RWPE1 (cell line): Measurements from ENCODE around the gene ANKRD33B.

Experiments
- CTCF ChIA-PET: fragments of 350-600 bp; sonication (Branson Sonifier 250); formaldehyde crosslinking; extraction: SDS; loops from one replicate; lab custom pipeline; 2021; lab: Yijun Ruan, JAX
- POLR2A ChIA-PET: fragments of 400-600 bp; formaldehyde crosslinking; extraction: SDS; loops from one replicate; lab custom pipeline; 2020; ENCODE audit warnings: antibody characterized with exemption; ENCODE audit not compliant: low non-redundant PET; lab: Yijun Ruan, JAX
- DNase-seq: peaks from one replicate; pipeline ENCODE4 v3.0.0; 2012; ENCODE audit warnings: low spot score
- H3K27ac ChIP-seq: fragments of 450-650 bp; 2 replicates; pipeline ENCODE4 v1.5.1; 2017
- TF ChIP-seq, protein P1 (sequence below): fragments of 450-650 bp; conservative IDR thresholded peaks from 2 replicates; pipeline ENCODE4 v1.5.1; 2017; ENCODE audit warnings: low read depth, mild to moderate bottlenecking

The ANKRD33B gene

DNA sequence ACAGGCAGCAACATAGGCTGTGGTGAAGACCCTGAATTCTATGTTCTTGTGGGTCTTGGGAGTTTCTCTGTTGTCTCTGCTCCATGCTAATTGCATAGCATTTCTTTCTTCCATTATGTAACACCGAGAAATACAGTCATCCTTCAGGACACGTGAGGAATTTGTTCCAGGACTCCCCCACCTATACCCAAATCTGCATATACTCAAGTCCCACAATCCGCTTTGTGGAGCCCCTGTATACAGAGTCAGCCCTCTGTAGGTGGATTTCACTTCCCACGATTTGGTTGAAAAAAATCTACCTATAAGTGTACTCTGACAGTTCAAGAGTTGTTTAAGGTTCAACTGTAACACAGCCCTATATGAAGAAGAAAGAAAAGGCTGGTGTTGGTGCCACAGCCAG, 22.1 kb downstream of the ANKRD33B start:
- POLR2A ChIA-PET = no interaction called here
- DNase-seq = no peak
- TF ChIP-seq, protein P1, sequence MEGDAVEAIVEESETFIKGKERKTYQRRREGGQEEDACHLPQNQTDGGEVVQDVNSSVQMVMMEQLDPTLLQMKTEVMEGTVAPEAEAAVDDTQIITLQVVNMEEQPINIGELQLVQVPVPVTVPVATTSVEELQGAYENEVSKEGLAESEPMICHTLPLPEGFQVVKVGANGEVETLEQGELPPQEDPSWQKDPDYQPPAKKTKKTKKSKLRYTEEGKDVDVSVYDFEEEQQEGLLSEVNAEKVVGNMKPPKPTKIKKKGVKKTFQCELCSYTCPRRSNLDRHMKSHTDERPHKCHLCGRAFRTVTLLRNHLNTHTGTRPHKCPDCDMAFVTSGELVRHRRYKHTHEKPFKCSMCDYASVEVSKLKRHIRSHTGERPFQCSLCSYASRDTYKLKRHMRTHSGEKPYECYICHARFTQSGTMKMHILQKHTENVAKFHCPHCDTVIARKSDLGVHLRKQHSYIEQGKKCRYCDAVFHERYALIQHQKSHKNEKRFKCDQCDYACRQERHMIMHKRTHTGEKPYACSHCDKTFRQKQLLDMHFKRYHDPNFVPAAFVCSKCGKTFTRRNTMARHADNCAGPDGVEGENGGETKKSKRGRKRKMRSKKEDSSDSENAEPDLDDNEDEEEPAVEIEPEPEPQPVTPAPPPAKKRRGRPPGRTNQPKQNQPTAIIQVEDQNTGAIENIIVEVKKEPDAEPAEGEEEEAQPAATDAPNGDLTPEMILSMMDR = no peak
- H3K27ac ChIP-seq = no peak overlapping the region
- CTCF ChIA-PET = no interaction called here

- POLR2A ChIA-PET = no interaction called here
- H3K27ac ChIP-seq = no peak overlapping the region
- CTCF ChIA-PET = interaction anchor here (0.7 kb wide), 1 partner anchor 41 kb away, joined by 3 read pairs; no protein-coding TSS in a partner anchor
- no peak for DNase-seq
- TF ChIP-seq, protein P1 = no peak
These were observed 22.7 kb downstream of the ANKRD33B start for GRCh38 chr5:10586555-10586954.

DNA sequence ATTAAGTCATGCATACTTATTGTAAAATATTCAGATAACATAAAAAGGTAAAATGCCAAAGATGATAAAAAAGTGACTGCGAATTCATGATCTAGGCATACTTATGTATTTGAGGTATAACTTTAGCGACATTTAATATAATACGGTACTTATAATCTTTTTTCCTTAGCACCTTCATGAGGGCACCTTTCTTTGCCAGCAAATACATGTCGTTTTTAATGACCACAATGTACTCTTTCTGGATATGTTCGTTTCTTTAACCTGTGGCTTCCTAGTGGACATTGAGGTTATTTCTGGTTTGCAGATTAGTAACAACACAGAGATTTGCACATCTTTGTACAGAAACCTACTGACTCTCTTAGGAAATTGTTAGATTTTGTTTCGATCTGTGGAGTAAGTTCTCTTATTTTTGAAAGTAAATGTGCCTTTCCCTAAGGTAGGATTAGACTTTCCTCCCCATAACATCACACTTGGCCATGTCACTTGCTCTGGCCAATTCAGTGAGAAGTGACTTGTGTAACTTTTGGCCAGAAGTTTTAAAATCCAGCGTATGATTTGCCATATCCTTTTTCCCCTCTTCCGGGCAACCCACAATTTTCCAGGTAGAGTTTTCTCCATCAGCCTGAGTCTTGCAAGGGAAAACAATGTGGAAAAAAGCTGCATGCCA, 24.4 kb downstream of the ANKRD33B start:
- ChIA-PET POLR2A (no interaction called here), CTCF (no interaction called here)
- DNase-seq = no peak
- no peak overlapping the region for H3K27ac ChIP-seq
- TF ChIP-seq, protein P1 = no peak

DNA sequence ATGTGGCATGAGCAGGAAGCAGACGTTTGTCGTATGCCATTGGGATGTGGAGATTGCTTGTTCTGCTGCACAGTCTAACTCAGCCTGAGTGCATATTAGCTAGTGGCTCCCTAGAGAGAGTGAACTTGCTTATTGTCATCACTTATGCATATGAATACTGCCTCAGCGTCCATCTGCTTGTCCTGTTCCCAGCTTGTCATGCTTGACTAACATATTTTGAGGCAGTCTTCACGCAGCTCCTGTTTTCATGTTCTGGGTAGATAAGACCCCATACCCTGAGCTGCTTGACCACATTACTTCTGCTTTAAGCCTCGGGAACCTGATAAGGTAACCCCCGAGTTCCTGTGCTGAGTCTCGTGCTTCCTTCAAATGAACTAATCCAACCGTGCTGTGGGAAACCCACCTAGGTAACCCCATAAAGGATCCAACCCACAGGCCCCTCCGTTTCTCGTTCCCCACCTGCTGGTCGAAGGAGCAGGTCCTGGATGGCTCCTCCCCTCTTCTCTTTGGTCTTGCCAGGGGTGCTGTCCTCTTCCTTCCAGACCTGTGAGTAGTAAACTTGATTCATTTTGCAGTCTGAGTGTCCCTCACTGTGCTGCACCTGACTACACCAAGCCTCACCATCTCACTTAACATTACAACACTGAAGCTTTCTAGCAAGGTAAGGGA, 25.0 kb downstream of the ANKRD33B start:
- ChIA-PET CTCF (no interaction called here), POLR2A (no interaction called here)
- TF ChIP-seq, protein P1 = no peak
- H3K27ac ChIP-seq = no peak overlapping the region
- no peak for DNase-seq

DNA sequence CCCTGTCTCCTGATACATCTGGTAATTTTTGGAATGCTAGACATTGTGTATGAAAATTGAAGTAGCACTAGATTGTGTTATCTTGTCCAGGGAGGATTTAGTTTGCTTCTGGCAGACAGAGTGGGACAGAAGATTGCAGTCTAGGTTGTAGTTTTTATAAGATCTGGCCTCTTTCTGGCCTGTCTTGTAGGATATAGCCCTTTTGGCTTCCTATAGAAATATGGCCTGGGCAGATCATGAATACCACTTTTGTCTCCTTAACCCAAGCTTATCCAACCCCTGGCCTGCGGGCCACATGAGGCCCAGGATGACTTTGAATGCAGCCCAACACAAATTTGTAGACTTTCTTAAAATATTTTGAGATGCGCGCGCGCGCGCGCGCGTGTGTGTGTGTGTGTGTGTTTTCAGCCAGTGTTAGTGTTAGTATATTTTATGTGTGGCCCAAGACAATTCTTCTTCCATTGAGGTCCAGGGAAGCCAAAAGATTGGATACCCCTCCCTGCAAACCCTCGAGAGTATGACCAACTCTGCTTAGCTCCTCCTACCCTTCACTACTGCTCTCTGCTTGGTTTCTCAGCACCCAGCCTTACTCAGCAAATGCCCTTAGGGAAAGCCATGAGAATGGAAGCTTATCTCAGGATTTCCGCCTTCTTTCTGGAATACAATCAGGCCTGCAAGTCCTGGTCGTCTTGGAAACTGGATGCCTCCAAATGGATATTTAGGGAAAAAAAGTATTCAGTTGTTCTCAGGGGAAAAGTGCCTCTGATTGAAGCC, 26.5 kb downstream of the ANKRD33B start:
- H3K27ac ChIP-seq = no peak overlapping the region
- ChIA-PET CTCF (interaction anchor here (0.7 kb wide), 1 partner anchor 15 kb away, joined by 3 read pairs; no protein-coding TSS in a partner anchor), POLR2A (no interaction called here)
- TF ChIP-seq, protein P1 = no peak
- peak; percentile 84 for DNase-seq

DNA sequence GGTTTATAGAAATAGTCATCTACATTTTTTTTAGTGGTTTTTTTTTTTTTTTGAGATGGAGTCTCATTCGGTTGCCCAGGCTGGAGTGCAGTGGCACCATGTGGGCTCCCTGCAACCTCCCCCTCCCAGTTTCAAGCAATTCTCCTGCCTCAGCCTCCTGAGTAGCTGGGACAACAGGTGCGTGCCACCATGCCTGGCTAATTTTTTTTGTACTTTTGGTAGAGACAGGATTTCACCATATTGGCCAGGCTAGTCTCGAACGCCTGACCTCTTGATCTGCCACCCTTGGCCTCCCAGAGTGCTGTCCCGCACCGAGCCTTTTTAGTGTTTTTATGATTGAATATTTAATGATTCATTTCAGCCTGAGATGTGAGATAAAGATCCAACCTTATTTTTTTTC, 27.3 kb downstream of the ANKRD33B start:
- TF ChIP-seq, protein P1 = no peak
- no peak overlapping the region for H3K27ac ChIP-seq
- DNase-seq = no peak
- CTCF ChIA-PET = no interaction called here
- POLR2A ChIA-PET = no interaction called here
